ENCODE results near the gene ATP6V0E2.

ATP6V0E2 gene

DNA sequence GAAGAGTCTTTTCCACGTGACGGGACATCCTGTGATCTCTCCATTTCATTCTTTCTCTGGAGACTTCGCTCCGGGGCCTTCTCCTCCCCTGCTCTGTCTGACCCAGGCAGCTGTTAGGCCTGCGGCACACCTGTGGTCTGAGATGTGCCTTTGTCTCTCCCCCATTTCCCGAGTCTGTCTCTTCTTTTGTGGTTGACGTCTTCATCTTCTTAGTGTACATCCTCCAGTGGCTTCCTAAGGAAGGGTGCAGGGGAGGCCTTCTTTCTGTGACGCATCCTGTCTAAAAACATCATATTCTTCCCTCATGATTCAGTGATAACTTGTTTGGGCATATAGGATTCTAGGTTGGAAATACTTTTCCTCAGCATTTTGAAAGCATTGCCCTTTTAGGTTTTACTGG, 17.2 kb upstream of the ATP6V0E2 start:
- Histone ChIP-seq H4K20me1 (ENCODE audit: control insufficient read depth, insufficient read depth, low read depth, low read length) (no peaks in the 10 kb centered on the region), H3K27ac (ENCODE audit: low read depth, low read length) (no peak overlapping the region), H3K79me2 (ENCODE audit: control insufficient read depth, low read length) (no peaks in the 10 kb centered on the region), H3K9me3 (ENCODE audit: control insufficient read depth, insufficient read depth, low read length) (no peaks in the 10 kb centered on the region), H3K9me2 (replicated peaks; ENCODE audit: control insufficient read depth, low read length) (no peaks in the 10 kb centered on the region), H3K36me3 (ENCODE audit: control insufficient read depth, low read length) (no peaks in the 10 kb centered on the region), H3F3A (ENCODE audit: control insufficient read depth, insufficient read depth) (no peaks in the 10 kb centered on the region), H3K4me3 (ENCODE audit: low read length) (no peak overlapping the region), H3K4me1 (ENCODE audit: control insufficient read depth, low read length) (no peaks in the 10 kb centered on the region), H3K4me2 (ENCODE audit: low read length) (no peak overlapping the region), H3K27me3 (ENCODE audit: control insufficient read depth, low read length) (no peaks in the 10 kb centered on the region)
- TF ChIP-seq, protein P1, sequence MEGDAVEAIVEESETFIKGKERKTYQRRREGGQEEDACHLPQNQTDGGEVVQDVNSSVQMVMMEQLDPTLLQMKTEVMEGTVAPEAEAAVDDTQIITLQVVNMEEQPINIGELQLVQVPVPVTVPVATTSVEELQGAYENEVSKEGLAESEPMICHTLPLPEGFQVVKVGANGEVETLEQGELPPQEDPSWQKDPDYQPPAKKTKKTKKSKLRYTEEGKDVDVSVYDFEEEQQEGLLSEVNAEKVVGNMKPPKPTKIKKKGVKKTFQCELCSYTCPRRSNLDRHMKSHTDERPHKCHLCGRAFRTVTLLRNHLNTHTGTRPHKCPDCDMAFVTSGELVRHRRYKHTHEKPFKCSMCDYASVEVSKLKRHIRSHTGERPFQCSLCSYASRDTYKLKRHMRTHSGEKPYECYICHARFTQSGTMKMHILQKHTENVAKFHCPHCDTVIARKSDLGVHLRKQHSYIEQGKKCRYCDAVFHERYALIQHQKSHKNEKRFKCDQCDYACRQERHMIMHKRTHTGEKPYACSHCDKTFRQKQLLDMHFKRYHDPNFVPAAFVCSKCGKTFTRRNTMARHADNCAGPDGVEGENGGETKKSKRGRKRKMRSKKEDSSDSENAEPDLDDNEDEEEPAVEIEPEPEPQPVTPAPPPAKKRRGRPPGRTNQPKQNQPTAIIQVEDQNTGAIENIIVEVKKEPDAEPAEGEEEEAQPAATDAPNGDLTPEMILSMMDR (IDR thresholded peaks at IDR 0.05; ENCODE audit: low read depth, low read length, poor library complexity, severe bottlenecking) = no peak
- no peak for TF ChIP-seq EZH2phosphoT487 (IDR thresholded peaks at IDR 0.05; ENCODE audit: borderline replicate concordance, low read length)

GRCh38 chr7:149859369-149859768, 14.4 kb upstream of the ATP6V0E2 start:
- Histone ChIP-seq H3K79me2 (ENCODE audit: control insufficient read depth, low read length) (no peaks in the 10 kb centered on the region), H4K20me1 (ENCODE audit: control insufficient read depth, insufficient read depth, low read depth, low read length) (no peaks in the 10 kb centered on the region), H3K36me3 (ENCODE audit: control insufficient read depth, low read length) (no peaks in the 10 kb centered on the region), H3F3A (ENCODE audit: control insufficient read depth, insufficient read depth) (no peaks in the 10 kb centered on the region), H3K4me1 (ENCODE audit: control insufficient read depth, low read length) (no peaks in the 10 kb centered on the region), H3K4me3 (ENCODE audit: low read length) (no peak overlapping the region), H3K9me3 (ENCODE audit: control insufficient read depth, insufficient read depth, low read length) (no peaks in the 10 kb centered on the region), H3K9me2 (replicated peaks; ENCODE audit: control insufficient read depth, low read length) (no peaks in the 10 kb centered on the region), H3K27ac (ENCODE audit: low read depth, low read length) (no peak overlapping the region), H3K27me3 (ENCODE audit: control insufficient read depth, low read length) (no peaks in the 10 kb centered on the region), H3K4me2 (ENCODE audit: low read length) (no peak overlapping the region)
- TF ChIP-seq, protein P1 (IDR thresholded peaks at IDR 0.05; ENCODE audit: low read depth, low read length, poor library complexity, severe bottlenecking) = no peak
- no peak for TF ChIP-seq EZH2phosphoT487 (IDR thresholded peaks at IDR 0.05; ENCODE audit: borderline replicate concordance, low read length)

- no peaks in the 10 kb centered on the region for H3K9me2 ChIP-seq (replicated peaks; ENCODE audit: control insufficient read depth, low read length)
- no peaks in the 10 kb centered on the region for H3K9me3 ChIP-seq (ENCODE audit: control insufficient read depth, insufficient read depth, low read length)
- no peaks in the 10 kb centered on the region for H3K4me1 ChIP-seq (ENCODE audit: control insufficient read depth, low read length)
- H3K27ac ChIP-seq (ENCODE audit: low read depth, low read length) = no peak overlapping the region
- no peak overlapping the region for H3K4me2 ChIP-seq (ENCODE audit: low read length)
- no peaks in the 10 kb centered on the region for H4K20me1 ChIP-seq (ENCODE audit: control insufficient read depth, insufficient read depth, low read depth, low read length)
- no peaks in the 10 kb centered on the region for H3K27me3 ChIP-seq (ENCODE audit: control insufficient read depth, low read length)
- no peak overlapping the region for H3K4me3 ChIP-seq (ENCODE audit: low read length)
- H3K79me2 ChIP-seq (ENCODE audit: control insufficient read depth, low read length) = no peaks in the 10 kb centered on the region
- no peaks in the 10 kb centered on the region for H3K36me3 ChIP-seq (ENCODE audit: control insufficient read depth, low read length)
- no peaks in the 10 kb centered on the region for H3F3A ChIP-seq (ENCODE audit: control insufficient read depth, insufficient read depth)
- TF ChIP-seq, protein P1 (IDR thresholded peaks at IDR 0.05; ENCODE audit: low read depth, low read length, poor library complexity, severe bottlenecking) = no peak
- no peak for TF ChIP-seq EZH2phosphoT487 (IDR thresholded peaks at IDR 0.05; ENCODE audit: borderline replicate concordance, low read length)
These were observed 13.9 kb upstream of the ATP6V0E2 start for GRCh38 chr7:149859876-149860275.

All from DOHH2 (cell line).